ENCODE measurements around the gene ERN1. TPM values are rescaled to one million over a fixed set of nuclear protein-coding genes. Genes with fewer than 3 reads are reported as not detected.

Gene ERN1
- total RNA-seq, 4 donors from 2014 or later, result 4.4 to 56.5 (median 15.0) TPM

DNA sequence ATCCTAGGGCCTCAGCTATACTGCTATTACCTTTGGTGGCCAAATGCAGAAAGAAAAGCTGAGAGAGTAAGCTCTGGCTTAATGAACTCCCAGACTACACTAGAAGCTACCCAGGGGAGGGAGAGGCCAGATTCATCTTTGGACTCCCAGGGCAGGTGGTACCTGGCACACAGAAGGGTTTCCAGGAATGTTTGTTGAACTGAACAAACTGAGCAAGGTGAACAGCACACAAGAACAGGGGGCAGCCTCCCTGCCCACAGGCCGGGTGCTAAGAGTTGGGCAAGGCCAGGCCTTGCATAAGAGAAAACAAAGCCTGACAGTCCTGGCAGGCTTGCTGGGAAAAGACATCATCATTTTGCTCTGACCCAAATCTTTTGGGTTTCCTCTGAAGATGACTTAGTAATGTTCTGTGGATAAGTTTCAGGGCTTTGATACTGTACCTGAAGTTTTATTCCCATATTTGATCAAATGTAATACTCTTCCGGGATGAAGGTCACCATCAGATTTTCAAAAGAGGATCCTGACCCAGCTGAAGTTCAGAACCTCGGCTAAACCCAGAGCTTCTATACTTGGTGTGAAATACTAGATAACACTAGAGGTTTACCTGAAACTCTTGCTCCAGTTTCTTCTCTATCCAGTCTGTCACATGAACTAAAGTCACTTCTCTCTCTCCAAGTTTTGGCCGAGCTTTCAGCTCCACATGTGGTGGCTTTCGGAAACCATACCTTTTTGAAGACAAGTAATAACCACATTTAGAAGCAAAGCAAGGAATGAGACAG, 20.5 kb upstream of the ERN1 start:
- Histone ChIP-seq H3K27me3 (no peaks in the 10 kb centered on the region), H3K4me3 (no peak overlapping the region), H3K9me3 (no peaks in the 10 kb centered on the region), H3K4me1 (peaks cover 3 to 8% of the 10 kb centered on the region in 2 donors), H3K27ac (no peak overlapping the region), H3K36me3 (no peaks in the 10 kb centered on the region)
- intact Hi-C loops (cut with DNase I; ENCODE audit: low total_unique reads), result loop anchor here (10.0 kb wide), 1 partner anchor 114 kb away; the partner anchor contains the start of gene TEX2
- DNase-seq, result no peak
- TF ChIP-seq, protein P1, sequence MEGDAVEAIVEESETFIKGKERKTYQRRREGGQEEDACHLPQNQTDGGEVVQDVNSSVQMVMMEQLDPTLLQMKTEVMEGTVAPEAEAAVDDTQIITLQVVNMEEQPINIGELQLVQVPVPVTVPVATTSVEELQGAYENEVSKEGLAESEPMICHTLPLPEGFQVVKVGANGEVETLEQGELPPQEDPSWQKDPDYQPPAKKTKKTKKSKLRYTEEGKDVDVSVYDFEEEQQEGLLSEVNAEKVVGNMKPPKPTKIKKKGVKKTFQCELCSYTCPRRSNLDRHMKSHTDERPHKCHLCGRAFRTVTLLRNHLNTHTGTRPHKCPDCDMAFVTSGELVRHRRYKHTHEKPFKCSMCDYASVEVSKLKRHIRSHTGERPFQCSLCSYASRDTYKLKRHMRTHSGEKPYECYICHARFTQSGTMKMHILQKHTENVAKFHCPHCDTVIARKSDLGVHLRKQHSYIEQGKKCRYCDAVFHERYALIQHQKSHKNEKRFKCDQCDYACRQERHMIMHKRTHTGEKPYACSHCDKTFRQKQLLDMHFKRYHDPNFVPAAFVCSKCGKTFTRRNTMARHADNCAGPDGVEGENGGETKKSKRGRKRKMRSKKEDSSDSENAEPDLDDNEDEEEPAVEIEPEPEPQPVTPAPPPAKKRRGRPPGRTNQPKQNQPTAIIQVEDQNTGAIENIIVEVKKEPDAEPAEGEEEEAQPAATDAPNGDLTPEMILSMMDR (IDR thresholded peaks at IDR 0.05), result no peak
- no peak for TF ChIP-seq POLR2A (IDR thresholded peaks at IDR 0.05)

DNA sequence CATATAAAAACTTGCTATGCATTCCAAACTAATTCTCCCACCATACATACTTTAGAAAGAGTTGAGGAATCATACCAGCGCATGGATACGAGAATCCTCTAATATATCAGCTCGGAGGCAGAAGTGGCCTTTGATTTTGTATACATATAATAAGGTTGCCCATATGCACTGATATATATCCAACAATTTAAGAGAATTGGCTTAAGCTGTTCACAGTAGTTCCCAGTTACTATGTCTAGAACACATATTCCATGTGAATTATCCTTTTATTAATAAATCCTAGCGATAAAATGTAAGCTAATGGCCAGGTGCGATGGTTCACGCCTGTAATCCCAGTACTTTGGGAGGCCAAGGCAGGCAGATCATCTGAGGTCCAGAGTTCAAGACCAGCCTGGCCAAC, 19.3 kb upstream of the ERN1 start:
- Histone ChIP-seq H3K4me1 (peaks cover 3 to 8% of the 10 kb centered on the region in 2 donors), H3K36me3 (no peaks in the 10 kb centered on the region), H3K27me3 (no peaks in the 10 kb centered on the region), H3K4me3 (no peak overlapping the region), H3K9me3 (no peaks in the 10 kb centered on the region), H3K27ac (no peak overlapping the region)
- no peak for TF ChIP-seq POLR2A (IDR thresholded peaks at IDR 0.05)
- TF ChIP-seq, protein P1 (IDR thresholded peaks at IDR 0.05), result no peak
- DNase-seq, result no peak
- intact Hi-C loops (cut with DNase I; ENCODE audit: low total_unique reads), result no loop called here

DNA sequence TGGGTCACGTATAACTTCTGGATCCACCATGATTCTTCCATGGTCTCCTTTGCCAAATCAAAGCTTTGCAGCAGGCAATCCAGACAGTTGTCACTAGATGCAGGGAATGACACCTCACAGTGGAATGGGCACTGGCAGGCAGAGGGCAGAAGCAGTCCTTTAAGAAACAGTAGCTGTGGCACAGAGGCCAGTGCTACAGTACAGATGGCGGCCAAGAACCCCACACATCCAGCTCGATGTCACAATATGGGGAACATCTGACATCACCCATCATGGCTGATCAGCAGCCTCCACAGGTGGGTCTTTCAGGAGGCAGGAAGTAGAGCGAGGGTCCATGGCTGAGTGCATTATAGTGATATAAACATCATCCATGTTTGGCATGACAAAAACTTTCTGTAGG, 18.8 kb upstream of the ERN1 start:
- no peak for DNase-seq
- TF ChIP-seq POLR2A (IDR thresholded peaks at IDR 0.05), result no peak
- TF ChIP-seq, protein P1 (IDR thresholded peaks at IDR 0.05), result no peak
- intact Hi-C loops (cut with DNase I; ENCODE audit: low total_unique reads), result no loop called here
- Histone ChIP-seq H3K4me1 (peaks cover 3 to 8% of the 10 kb centered on the region in 2 donors), H3K4me3 (no peak overlapping the region), H3K27me3 (no peaks in the 10 kb centered on the region), H3K27ac (peak overlapping the region; percentile 92 to 96), H3K36me3 (no peaks in the 10 kb centered on the region), H3K9me3 (no peaks in the 10 kb centered on the region)

DNA sequence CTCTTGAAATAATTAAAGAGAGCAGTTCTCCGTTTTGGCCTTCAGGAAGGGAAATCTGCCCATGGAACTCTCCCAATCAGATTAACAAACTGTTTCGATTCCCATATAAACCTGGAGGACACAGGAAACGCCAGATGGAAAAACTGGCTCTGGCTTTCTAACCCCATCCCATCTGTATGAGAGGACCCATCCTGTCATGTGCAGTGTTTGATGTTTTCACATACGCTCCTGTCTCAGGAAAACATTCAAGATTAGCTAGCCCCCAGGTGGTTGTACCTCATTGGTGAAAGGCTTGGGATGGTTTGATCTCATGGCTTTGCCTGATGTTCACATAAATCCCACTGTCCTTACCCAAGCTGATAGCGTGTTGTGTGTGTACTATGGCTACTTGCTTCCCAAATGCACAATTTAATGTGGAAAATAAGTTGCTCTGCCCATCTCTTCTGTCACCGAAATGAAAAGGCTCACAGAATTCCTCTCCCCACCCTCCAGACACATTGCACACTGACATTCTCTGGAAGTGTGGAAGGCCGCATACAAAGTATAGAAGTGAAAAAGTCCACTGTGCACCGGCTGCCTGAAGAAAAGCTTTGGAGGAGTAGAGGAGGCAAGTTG, 18.2 kb upstream of the ERN1 start:
- Histone ChIP-seq H3K27ac (peak overlapping the region; percentile 92 to 96), H3K9me3 (no peaks in the 10 kb centered on the region), H3K36me3 (no peaks in the 10 kb centered on the region), H3K4me1 (peaks cover 3 to 8% of the 10 kb centered on the region in 2 donors), H3K27me3 (no peaks in the 10 kb centered on the region), H3K4me3 (no peak overlapping the region)
- TF ChIP-seq, protein P1 (IDR thresholded peaks at IDR 0.05), result no peak
- TF ChIP-seq POLR2A (IDR thresholded peaks at IDR 0.05), result no peak
- intact Hi-C loops (cut with DNase I; ENCODE audit: low total_unique reads), result no loop called here
- DNase-seq, result no peak
